ENCODE measurements around the gene PPP6R2. TPM values are rescaled to one million over a fixed set of nuclear protein-coding genes. Genes with fewer than 3 reads are reported as not detected.
"Not testable (repeated sequence)": the region's sequence is repeated elsewhere in the genome, so short reads cannot be mapped to it uniquely, and the experiment has no call there.

The PPP6R2 gene
- polyA plus RNA-seq, 3 donors = 34.4 to 58.1 (median 44.6) TPM

- DNase-seq (ENCODE audit: extremely low read depth in 1 of 11, low read depth in 9 of 11, low spot score in 4 of 11) = no peak
These were observed 71.5 kb downstream of the PPP6R2 start for GRCh38 chr22:50414476-50415248.

GRCh38 chr22:50415426-50415825 lies 72.3 kb downstream of the PPP6R2 start:
- no peak for DNase-seq (ENCODE audit: extremely low read depth in 1 of 11, low read depth in 9 of 11, low spot score in 4 of 11)

- DNase-seq (ENCODE audit: extremely low read depth in 1 of 11, low read depth in 9 of 11, low spot score in 4 of 11) = no peak
These were observed 73.9 kb downstream of the PPP6R2 start for GRCh38 chr22:50416996-50417395.

GRCh38 chr22:50417411-50418210 lies 74.5 kb downstream of the PPP6R2 start:
- DNase-seq (ENCODE audit: extremely low read depth in 1 of 11, low read depth in 9 of 11, low spot score in 4 of 11) = no peak

GRCh38 chr22:50418624-50419023 lies 75.5 kb downstream of the PPP6R2 start:
- no peak for DNase-seq (ENCODE audit: extremely low read depth in 1 of 11, low read depth in 9 of 11, low spot score in 4 of 11)

- no peak for DNase-seq (ENCODE audit: extremely low read depth in 1 of 11, low read depth in 9 of 11, low spot score in 4 of 11)
These were observed 76.0 kb downstream of the PPP6R2 start for GRCh38 chr22:50419116-50419515.

- DNase-seq (ENCODE audit: extremely low read depth in 1 of 11, low read depth in 9 of 11, low spot score in 4 of 11) = no peak
These were observed 76.9 kb downstream of the PPP6R2 start for GRCh38 chr22:50420015-50420414.

GRCh38 chr22:50420581-50420980 lies 77.5 kb downstream of the PPP6R2 start:
- no peak for DNase-seq (ENCODE audit: extremely low read depth in 1 of 11, low read depth in 9 of 11, low spot score in 4 of 11)

- DNase-seq (ENCODE audit: extremely low read depth in 1 of 11, low read depth in 9 of 11, low spot score in 4 of 11) = no peak
These were observed 78.9 kb downstream of the PPP6R2 start for GRCh38 chr22:50422046-50422445.

GRCh38 chr22:50422961-50423815 lies 80.1 kb downstream of the PPP6R2 start:
- no peak for DNase-seq (ENCODE audit: extremely low read depth in 1 of 11, low read depth in 9 of 11, low spot score in 4 of 11)

- DNase-seq (ENCODE audit: extremely low read depth in 1 of 11, low read depth in 9 of 11, low spot score in 4 of 11) = no peak
These were observed 80.8 kb downstream of the PPP6R2 start for GRCh38 chr22:50423956-50424355.

GRCh38 chr22:50425179-50425916 lies 82.2 kb downstream of the PPP6R2 start:
- DNase-seq (ENCODE audit: extremely low read depth in 1 of 11, low read depth in 9 of 11, low spot score in 4 of 11) = no peak

- no peak for DNase-seq (ENCODE audit: extremely low read depth in 1 of 11, low read depth in 9 of 11, low spot score in 4 of 11)
These were observed 89.2 kb downstream of the PPP6R2 start for GRCh38 chr22:50432131-50432876.

GRCh38 chr22:50432877-50433510 lies 89.9 kb downstream of the PPP6R2 start:
- DNase-seq (ENCODE audit: extremely low read depth in 1 of 11, low read depth in 9 of 11, low spot score in 4 of 11) = not testable (repeated sequence)

GRCh38 chr22:50434849-50435248 lies 91.7 kb downstream of the PPP6R2 start:
- no peak for DNase-seq (ENCODE audit: extremely low read depth in 1 of 11, low read depth in 9 of 11, low spot score in 4 of 11)

GRCh38 chr22:50435291-50436014 lies 92.3 kb downstream of the PPP6R2 start:
- DNase-seq (ENCODE audit: extremely low read depth in 1 of 11, low read depth in 9 of 11, low spot score in 4 of 11) = no peak

Data from renal cortex interstitium (tissue), 11 donors.